Lower lobe of right lung (tissue), 2 donors: ENCODE data around the gene ULK4. TPM values are rescaled to one million over a fixed set of nuclear protein-coding genes. Genes with fewer than 3 reads are reported as not detected.
"Not testable (repeated sequence)": the region's sequence is repeated elsewhere in the genome, so short reads cannot be mapped to it uniquely, and the experiment has no call there.

Source experiments
- ATAC-seq, 2 donors: fragments of 200-7000 bp; cut with Tn5 transposase; one replicate each; pipeline ENCODE4 v1.9.1; 2020 to 2022; ENCODE audit warnings: mild to moderate bottlenecking in 2 of 2, moderate library complexity in 2 of 2
- DNase-seq: peaks from one replicate; pipeline ENCODE4 v3.0.0-alpha.2; 2020
- H3K27ac ChIP-seq: fragments of 200-600 bp; one replicate; pipeline ENCODE4 v1.8.0; 2022
- H3K27me3 ChIP-seq: fragments of 200-600 bp; one replicate; pipeline ENCODE4 v1.8.0; 2022; ENCODE audit warnings: low read depth
- H3K36me3 ChIP-seq: fragments of 200-600 bp; one replicate; pipeline ENCODE4 v1.8.0; 2022; ENCODE audit warnings: mild to moderate bottlenecking
- H3K4me1 ChIP-seq: fragments of 200-600 bp; one replicate; pipeline ENCODE4 v1.8.0; 2022
- H3K4me3 ChIP-seq: fragments of 200-600 bp; one replicate; pipeline ENCODE4 v1.8.0; 2022; ENCODE audit warnings: mild to moderate bottlenecking
- H3K9me3 ChIP-seq: fragments of 200-600 bp; one replicate; pipeline ENCODE4 v1.8.0; 2022
- intact Hi-C: fragments of 100-400 bp; cut with DNase I; formaldehyde crosslinking; loops from one replicate; pipeline ENCODE4 v1.11.0; 2022
- total RNA-seq: library from RNA; stranded (reverse); fragmentation: NEBNext Ultra II Directional; extraction: Animal tissue kit (Norgen Biotek cat#: 25700); gene quantifications from one replicate; pipeline ENCODE4 v1.2.1, GENCODE V29; 2021
- TF ChIP-seq, protein P1 (sequence below): fragments of 200-600 bp; IDR thresholded peaks from one replicate; pipeline ENCODE4 v1.8.0; 2022; ENCODE audit warnings: antibody characterized with exemption, mild to moderate bottlenecking
- donor health status: DM: no; HTN: yes; CAD: no; lungs with severe emphysema.

Gene ULK4
- total RNA-seq, 1 donor from 2014 or later = 11.4 TPM

DNA sequence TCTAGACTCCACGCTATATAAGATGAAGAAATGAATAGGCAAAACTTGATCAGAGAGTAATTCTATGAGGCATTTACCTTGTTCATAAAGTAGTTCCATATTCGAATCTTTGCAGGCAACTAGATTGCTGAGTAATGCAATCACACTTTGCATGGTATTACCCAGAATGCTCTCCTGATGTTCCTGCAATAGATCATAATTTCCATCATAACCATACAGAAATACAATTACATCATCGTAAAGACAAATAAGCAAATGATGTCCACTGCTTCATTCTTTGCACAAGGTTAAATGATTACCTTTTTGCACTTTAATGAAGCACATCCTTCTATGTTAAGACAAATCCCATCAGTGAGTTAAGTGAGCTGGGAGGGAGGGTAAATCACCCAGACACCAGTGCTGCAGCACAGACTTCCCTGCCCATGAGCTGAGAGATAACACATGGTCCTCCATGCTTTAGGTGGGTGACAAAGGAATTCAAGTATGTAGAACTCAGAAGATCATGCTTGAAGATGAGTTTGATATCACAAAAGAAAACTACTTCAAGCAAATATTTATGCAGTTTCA, 395.9 kb downstream of the ULK4 start:
- Histone ChIP-seq H3K27me3 (no peaks in the 10 kb centered on the region), H3K27ac (no peak overlapping the region), H3K4me3 (no peak overlapping the region), H3K4me1 (no peaks in the 10 kb centered on the region), H3K36me3 (no peaks in the 10 kb centered on the region), H3K9me3 (no peaks in the 10 kb centered on the region)
- TF ChIP-seq, protein P1, sequence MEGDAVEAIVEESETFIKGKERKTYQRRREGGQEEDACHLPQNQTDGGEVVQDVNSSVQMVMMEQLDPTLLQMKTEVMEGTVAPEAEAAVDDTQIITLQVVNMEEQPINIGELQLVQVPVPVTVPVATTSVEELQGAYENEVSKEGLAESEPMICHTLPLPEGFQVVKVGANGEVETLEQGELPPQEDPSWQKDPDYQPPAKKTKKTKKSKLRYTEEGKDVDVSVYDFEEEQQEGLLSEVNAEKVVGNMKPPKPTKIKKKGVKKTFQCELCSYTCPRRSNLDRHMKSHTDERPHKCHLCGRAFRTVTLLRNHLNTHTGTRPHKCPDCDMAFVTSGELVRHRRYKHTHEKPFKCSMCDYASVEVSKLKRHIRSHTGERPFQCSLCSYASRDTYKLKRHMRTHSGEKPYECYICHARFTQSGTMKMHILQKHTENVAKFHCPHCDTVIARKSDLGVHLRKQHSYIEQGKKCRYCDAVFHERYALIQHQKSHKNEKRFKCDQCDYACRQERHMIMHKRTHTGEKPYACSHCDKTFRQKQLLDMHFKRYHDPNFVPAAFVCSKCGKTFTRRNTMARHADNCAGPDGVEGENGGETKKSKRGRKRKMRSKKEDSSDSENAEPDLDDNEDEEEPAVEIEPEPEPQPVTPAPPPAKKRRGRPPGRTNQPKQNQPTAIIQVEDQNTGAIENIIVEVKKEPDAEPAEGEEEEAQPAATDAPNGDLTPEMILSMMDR = no peak
- ATAC-seq (no peak), DNase-seq (no peak)
- intact Hi-C loops = no loop called here

DNA sequence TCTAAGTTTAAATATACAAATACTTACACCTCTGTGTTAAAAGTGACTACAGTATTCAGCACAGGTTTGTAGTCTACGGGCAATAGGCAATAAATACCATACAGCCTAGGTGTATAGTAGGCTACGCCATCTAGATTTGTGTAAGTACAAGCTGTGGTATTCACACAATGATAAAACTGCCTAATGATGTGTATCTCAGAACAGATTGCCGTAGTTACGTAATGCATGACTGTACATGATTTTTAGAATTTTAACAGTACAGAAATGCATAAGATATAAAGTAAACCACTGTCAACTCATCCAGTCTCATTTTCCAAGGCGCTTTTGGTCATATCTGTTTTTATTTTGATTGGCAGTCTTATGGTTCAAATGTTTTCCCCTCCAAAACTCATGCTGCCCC, 396.9 kb downstream of the ULK4 start:
- no peaks in the 10 kb centered on the region for H3K4me1 ChIP-seq
- DNase-seq (no peak), ATAC-seq (no peak)
- intact Hi-C loops = no loop called here
- no peaks in the 10 kb centered on the region for H3K36me3 ChIP-seq
- H3K27me3 ChIP-seq = no peaks in the 10 kb centered on the region
- H3K4me3 ChIP-seq = no peak overlapping the region
- TF ChIP-seq, protein P1 = no peak
- H3K27ac ChIP-seq = no peak overlapping the region
- no peaks in the 10 kb centered on the region for H3K9me3 ChIP-seq

DNA sequence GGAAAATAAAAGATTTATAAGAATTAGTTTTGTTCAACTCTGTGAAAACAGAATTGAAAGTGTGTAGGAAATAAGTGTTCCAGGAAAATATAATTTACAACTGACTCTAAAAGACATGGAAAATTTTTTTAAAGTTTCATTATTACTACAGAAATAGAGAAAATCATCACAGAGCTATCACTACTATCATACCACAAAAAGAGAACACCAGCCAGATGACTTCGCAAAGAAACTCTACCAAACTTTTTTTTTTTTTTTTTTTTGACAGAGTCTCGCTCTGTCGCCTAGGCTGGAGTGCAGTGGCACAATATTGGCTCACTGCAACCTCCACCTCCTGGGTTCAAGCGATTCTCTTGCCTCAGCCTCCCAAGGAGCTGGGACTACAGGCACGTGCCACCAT, 405.7 kb downstream of the ULK4 start:
- H3K27ac ChIP-seq, H3K27me3 ChIP-seq, DNase-seq, ATAC-seq, H3K4me3 ChIP-seq, H3K9me3 ChIP-seq, H3K4me1 ChIP-seq, H3K36me3 ChIP-seq, intact Hi-C loops: not testable (repeated sequence)

DNA sequence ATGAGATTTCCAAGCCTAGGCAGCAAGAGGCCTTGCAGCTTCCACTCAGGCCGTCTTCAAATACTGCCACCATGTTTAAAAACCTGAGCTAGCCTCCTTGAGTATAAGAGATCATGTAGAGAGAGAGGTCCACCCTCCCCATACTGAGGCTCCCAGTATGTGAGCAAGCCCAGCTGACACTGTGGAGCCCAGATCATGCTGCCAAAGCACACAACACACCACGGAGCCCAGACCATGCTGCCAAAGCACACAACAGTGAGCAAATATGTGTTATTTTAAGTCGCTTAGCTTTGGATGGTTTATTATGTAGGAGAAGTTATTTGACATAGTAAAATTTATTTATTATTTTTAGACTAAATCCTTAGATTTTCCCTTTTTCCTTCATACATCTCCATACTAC, 428.9 kb downstream of the ULK4 start:
- Histone ChIP-seq H3K27me3 (no peaks in the 10 kb centered on the region), H3K4me3 (no peak overlapping the region), H3K9me3 (no peaks in the 10 kb centered on the region), H3K27ac (no peak overlapping the region), H3K4me1 (no peaks in the 10 kb centered on the region), H3K36me3 (no peaks in the 10 kb centered on the region)
- intact Hi-C loops = no loop called here
- ATAC-seq (no peak), DNase-seq (no peak)
- TF ChIP-seq, protein P1 = no peak

DNA sequence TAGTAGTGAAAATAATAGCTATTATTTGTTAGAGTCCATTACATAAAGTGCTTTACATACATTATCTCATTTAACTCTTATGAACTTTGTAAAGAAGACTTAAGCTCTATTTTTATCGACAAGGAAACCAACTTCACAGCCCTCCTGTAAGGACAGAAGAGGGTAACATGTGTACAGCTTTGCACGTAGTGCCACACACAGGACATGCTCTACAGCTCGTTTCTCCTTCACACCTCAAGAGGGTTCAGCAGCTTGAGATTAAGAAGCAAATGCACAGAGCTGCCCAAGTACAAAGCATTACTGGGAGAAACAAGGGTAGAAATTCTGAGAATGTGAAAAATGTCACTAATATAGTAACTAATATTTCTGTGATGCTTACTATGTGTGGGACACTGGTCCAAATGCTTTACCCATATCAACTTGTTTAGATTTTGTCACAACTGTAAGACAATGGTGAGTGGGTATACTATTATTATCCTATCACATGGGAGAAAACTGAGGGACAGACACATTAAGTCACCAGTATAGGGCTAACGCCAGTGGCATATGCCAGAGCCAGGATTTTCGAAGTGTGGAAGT, 434.8 kb downstream of the ULK4 start:
- Histone ChIP-seq H3K9me3 (no peaks in the 10 kb centered on the region), H3K36me3 (no peaks in the 10 kb centered on the region), H3K4me1 (no peaks in the 10 kb centered on the region), H3K27ac (no peak overlapping the region), H3K27me3 (no peaks in the 10 kb centered on the region), H3K4me3 (no peak overlapping the region)
- ATAC-seq = no peak
- TF ChIP-seq, protein P1 = no peak
- no peak for DNase-seq
- intact Hi-C loops = no loop called here

DNA sequence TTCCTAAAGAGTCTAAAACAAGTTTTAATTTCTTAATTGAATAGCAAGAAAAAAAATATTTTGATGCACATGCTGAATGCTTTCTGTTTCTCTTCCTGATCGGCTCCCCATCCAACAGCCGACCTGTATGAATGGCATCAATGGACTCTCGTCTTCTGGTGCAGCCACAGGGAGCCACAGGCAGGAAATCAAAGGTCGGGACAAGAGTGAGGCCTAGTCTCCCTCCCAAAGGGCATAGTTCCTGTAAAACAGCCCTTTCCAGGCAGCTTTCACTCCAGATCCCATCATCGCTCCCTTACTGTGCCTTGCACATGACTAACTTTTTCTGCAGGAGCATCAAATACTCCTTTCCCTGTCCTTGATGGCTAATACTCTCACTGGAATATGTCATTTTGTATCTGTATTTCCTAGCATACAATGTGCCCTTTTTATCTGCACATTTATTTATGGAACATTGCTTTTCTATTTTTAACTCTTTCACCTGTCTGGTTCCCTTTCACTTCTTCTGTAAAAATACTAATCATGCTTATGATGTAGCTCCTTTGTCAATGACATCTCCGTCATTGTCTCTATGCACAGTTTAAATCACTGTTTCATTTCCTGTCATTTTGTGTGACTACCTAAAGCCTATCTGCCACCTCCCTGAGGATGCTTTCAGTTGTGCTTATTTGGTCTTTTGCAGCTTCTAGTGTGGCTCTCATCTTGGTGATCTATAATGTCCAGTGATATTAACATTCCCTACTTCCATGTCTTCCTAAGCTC, 436.4 kb downstream of the ULK4 start:
- no peak for ATAC-seq
- TF ChIP-seq, protein P1 = no peak

More for the DNA sequence above, 436.4 kb downstream of the ULK4 start:
- Histone ChIP-seq H3K9me3 (no peaks in the 10 kb centered on the region), H3K4me3 (no peak overlapping the region), H3K27ac (no peak overlapping the region), H3K36me3 (no peaks in the 10 kb centered on the region), H3K27me3 (no peaks in the 10 kb centered on the region), H3K4me1 (no peaks in the 10 kb centered on the region)
- intact Hi-C loops = no loop called here
- no peak for DNase-seq
